GM19193 (cell line): ENCODE data around the gene FMN1.

Source experiments
- POLR2A ChIP-seq: IDR thresholded peaks from 4 replicates; pipeline ENCODE4 v1.6.1; 2011; ENCODE audit not compliant: insufficient read depth, insufficient read length; ENCODE audit errors: extremely low read depth

The FMN1 gene

DNA sequence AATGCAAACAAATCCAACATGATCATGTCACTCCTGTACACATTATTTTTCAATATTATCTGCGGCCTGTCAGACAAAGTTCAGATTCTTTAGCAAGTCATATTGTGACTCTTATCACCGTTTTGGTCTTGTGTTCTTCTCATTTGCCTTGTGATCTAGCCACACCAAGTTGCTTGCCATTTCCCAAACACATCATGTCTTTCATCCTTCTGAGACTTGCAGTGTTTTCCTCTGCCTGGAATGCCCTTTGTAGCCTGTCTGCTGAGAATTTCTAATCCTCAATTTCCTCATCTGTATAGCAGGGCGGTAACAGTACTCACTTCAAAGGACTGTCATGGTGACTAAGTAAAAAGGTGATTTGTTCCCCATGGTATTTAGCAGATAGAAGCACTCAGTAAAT is 341.7 kb downstream of the FMN1 start:
- no peak for TF ChIP-seq POLR2A

DNA sequence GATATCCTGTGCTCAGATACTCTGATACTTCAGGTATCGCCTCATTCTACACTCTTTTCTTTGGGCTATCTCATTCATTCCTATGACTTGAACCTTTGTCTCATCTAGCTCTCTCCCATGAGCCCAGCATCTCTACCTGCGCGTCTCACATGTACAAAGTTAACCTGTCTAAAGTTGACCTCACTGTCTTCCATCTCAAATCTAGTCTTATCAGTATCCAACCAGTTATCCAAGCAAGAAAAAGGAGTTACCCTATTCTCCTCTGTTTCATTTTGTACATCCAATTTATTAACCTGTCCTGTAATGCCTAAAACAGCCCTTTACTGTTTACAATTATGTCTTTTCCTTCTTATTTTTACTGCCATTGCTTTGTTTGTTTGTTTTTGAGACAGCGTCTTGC is 342.5 kb downstream of the FMN1 start:
- no peak for TF ChIP-seq POLR2A

DNA sequence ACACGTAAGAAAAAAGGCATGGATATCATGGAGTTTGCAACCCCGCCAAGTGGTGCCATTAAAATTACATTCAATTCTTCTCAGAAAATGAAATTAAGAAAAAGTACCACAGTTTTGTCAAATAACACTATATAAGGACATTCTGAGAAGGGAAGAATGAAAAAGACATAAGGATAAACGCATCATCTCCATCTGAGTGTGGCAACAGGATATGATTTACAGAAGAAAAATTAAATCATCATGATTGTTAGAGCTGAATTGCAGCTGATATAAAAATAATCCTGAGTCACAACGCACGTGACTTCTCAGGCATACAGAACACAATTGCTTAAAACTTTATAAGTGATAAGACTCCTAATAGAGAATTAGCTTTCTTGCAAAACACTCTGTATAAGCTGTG is 342.9 kb downstream of the FMN1 start:
- TF ChIP-seq POLR2A = no peak

DNA sequence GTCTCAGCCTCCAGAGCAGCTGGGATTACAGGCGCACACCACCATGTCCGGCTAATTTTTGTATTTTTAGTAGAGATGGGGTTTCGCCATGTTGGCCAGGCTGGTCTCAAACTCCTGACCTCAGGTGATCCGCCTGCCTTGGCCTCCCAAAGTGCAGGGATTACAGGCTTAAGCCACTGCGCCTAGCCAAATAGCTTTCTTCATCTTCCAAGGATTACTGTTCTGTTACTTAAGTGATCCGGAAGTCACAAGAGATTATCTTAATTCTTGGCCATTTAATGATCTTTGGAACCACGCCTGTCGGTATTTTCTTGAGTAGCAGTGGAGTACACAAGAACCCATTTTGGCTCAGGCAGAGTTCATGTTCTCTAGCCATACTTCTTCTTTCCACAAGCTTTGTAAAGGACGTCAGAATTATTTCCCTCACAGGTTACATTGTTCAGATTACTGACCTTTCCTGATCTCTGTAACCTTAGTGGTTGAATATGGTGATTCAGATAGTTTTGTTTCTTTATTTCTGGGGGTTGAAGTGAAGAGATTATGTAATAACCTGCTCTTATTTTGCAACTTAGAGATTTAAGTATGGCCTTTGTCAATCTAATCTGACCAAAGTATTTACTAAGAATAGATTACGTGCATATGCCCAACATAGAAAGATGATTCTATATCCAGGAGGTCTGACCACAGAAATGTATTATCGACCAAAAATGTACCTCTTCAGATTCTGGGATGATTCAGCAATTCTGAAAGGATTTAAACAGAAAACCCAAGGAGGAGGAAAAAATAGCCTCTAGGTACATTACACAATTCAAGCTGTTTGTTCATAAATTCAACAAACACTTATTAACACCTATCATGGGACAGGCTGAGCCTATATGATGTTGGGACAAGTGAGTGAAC is 344.5 kb downstream of the FMN1 start:
- TF ChIP-seq POLR2A = no peak

DNA sequence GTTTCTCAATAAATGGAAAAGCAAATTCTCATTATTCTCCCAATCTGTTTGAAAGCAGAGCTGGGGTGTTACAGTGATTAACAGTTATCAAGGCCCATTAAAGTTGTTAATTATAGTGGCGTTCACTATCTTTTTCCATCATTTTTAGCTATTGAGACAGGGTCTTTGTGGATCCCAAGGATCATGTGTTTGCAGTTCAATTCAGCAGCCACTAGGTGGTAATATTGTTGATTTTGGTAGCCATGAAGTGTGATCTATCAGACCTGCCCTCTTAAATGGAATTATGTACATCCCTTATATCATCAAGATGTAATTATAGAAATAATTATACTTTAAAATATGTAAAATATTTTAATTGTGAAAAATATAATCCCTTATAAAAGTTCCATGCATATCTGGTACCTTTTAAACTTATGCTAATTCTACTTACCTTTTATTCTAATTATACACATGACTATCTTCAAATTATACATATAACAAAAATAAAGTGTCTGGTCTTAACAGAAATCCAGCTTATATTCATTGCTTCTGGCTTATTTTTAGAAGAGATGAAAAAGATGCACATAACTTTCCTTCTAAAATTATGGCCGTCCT is 350.3 kb downstream of the FMN1 start:
- TF ChIP-seq POLR2A = no peak

DNA sequence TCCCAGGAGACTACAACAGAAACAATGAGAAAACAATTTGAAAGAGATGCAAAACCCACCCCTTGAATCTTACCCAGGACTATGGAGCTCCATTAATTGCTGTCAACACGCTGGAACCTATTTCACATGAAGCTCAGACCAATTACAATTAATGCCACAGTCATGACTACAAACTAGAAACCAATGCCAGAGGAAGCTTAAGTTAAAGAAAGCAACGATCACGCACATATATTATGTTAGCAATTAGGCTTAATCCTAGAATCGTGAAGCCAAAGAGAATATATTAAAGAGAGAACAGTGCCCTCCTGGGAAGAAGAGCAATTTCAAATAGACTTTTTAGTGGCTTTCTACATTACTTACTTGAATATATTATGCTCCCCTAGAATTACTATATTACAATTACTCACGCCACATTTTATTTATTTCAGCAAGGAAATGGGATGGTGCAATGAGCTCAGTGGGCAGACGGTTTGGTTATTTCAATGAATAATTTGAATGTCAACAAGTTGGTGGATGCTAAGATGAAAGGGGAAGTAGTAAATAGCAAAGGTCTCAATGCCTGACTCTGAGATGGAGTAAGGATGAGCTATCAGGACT is 351.2 kb downstream of the FMN1 start:
- TF ChIP-seq POLR2A = no peak

DNA sequence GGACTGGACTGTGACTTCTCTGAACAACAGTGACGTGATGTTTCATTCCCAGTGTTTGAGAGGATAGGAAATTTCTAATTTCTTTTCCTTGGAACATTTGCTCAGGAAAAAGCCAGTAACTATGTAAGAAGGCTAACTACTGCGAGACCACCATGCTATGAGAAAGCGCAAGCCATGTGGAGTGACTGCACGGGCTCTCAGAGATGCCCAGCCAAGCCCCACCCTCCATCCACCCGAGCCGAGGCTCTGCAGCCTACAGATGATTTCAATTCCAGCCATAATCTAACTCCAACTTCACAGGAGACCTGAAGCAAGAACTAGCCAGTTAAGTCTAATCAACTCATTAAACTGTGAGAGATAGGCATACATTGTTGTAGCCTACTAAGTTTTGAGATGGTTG is 352.4 kb downstream of the FMN1 start:
- no peak for TF ChIP-seq POLR2A

DNA sequence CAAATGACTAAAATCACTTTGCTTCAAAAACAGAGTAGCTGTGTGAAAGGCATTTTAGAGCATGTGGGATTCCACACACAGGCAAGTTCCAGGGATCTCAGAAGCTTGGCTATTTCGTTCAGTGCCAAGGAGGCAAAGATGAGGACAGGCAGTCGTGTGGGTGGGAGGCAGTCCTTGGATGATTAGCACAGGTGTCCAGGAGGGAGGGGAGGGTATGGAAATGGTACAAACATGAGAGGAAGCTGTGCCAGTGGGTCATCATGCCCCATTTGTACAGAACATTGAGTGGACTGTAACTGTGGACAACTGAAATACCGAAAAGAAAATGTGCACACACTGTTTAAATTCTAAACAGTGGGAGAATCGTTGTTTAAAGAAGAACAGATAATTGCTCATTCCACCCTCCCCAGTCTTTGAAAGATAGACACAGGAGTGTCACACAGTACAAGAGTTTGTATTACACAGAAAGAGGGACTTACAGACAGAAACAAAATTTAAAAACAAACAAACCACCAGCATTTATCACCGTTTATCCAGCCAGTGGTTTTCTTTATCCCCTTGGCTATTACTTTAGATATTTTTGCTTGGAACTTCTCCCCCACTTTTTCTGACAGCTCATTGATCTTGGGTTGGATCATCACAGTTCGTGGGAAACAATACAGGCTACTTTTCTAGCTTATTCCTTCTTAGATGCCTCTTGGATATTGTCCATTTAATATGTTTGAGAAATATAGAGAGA is 353.8 kb downstream of the FMN1 start:
- TF ChIP-seq POLR2A = no peak

DNA sequence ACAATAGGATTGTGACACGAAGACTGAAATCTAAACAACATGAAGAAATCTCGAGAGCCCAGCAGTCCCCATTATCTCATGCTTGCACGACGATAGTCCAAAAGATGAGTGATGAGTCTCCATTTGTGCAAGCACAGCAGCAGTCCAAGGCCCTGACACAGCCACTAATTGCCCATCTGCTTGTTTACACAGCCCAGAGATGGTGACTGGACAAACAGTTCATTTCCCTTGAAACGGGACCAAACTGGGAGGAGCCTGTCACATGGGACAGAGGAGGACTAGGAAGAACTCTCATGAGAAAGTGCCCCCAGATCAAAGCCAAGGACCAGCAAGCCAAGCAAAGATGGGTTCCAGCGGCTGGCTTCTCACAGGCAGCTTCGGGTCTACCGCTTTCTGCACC is 355.7 kb downstream of the FMN1 start:
- no peak for TF ChIP-seq POLR2A

DNA sequence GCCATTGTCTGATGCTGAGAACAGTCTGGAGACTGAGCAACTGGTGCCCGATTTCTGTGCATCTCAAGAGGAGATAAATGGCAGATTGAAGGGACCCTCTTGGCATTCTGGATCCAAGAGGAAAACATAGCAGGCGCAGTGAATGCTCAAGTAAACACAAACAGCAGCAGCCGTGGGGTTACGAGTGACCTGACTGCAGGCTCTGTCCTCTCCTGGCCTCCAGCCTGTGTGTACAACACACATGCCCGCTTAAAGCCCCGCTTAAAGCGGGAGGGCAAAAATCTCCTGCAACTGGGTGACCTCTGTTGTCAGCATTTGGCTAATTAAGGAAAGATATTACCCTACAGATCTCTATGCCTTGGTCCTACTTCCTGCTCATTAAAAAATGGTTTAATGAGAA is 356.2 kb downstream of the FMN1 start:
- TF ChIP-seq POLR2A = no peak

DNA sequence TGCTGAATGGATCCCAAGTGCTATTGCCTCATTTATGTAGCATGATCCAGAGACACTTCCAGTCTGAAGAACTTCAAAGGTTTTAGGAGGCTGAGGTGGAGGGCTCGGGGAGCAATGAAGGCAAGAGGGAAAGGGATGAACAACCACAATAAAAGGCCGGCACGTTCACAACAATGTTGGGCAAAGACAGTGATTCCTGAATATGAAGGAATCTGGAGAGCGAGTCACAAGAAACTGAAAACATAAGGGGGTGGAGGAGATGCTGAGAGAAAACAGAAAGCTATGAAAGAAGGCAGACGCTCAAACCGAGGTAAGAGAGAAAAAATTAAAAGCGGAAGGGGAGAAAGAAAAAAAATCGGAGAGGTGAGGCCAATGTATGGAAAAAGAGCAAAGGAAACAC is 356.6 kb downstream of the FMN1 start:
- TF ChIP-seq POLR2A = no peak

DNA sequence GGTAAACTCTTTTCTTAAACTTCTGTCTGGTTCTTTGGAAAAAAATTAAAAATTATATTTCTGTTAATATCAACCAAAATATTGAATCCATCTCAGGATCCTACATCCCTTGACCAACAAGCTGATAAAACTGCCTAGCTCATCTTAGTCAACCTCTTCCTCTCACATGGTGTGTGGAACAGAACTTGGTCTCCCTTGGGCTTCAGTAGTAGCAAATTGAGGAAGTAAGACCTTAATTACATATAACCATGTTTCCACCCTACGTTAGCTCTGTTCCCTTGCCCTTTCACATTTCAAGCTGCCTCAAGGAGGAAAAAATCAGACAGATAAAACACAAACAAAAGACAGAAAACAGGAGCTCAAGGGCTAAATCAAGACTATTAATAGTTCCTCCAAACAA is 360.4 kb downstream of the FMN1 start:
- TF ChIP-seq POLR2A = no peak

DNA sequence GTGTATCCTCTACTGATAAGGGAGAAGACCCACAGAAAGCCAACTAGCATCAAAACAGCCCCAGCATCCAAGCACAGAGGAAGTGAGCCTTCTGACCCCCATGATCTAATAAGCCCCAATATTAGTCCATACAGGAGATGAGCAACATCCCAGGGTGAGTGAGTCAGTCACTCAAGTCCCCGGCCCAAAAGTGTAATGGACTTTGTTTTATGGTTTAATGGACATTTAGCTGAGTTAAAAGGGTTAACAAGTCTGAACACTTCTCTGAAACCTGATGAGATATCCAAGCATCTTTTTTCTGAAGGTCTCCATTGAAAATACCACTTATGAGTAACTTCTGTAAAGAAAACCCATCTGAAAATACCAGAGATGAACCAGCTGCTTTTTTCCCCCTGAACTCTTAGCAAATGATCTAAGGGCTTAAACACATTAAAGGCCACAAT is 361.1 kb downstream of the FMN1 start:
- no peak for TF ChIP-seq POLR2A

DNA sequence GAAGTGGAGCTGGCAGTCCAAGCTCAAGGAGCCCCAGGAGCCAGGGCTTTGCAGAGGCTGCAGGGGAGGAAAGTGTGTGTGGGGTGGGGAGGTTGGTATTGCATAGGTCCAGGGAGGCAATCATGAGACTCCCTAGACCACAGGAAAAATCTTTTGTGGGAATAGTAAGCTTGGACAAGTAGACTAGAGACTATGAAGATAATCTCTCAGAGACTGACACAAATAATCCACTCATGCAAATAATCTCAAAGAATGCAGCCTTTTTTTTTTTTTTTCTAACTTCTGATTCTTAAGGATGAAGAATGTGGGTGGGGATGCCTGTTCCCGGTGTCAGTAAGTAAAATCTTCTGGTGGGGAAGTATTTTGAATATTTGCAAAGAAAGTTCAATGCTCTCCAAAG is 363.0 kb downstream of the FMN1 start:
- TF ChIP-seq POLR2A = no peak

DNA sequence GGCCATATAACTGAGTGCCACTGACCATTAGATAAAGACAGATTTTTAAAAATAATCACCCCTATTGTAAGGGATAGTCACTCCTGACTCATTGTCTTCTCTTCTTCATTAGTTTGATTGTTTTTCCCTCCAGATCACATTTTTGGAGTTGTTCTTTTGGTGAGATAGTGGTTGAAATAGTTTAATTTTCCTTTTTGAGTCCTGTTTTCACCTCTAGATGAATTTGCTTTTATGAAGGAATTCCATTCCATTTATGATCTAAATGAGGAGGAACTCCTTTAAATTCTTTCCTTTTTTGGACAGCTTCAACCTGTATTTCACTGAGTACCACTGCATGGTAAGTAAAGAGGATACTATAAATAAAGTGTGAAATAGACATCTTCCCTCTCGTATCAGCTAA is 364.3 kb downstream of the FMN1 start:
- TF ChIP-seq POLR2A = no peak
